ENCODE measurements around the gene ANG.
"Not testable (repeated sequence)": the region's sequence is repeated elsewhere in the genome, so short reads cannot be mapped to it uniquely, and the experiment has no call there.

The ANG gene
- long read RNA-seq, donor 1, partial matches to known transcripts: 0 of 4 reads
- long read RNA-seq, donor 1, other reads (novel, unspliced or antisense): 0 of 4 reads
- long read RNA-seq, donor 2, partial matches to known transcripts: 0 of 2 reads
- long read RNA-seq, donor 2, other reads (novel, unspliced or antisense): 0 of 2 reads
- long read RNA-seq, donor 3: 0 reads
- long read RNA-seq, donor 4, partial matches to known transcripts: 0 of 1 reads
- long read RNA-seq, donor 4, other reads (novel, unspliced or antisense): 0 of 1 reads
- long read RNA-seq, donor 5, partial matches to known transcripts: 0 of 2 reads
- long read RNA-seq, donor 5, other reads (novel, unspliced or antisense): 0 of 2 reads
- long read RNA-seq, donor 6, partial matches to known transcripts: 0 of 2 reads
- long read RNA-seq, donor 6, other reads (novel, unspliced or antisense): 0 of 2 reads
- long read RNA-seq, donor 7: 0 reads
- long read RNA-seq, donor 8, partial matches to known transcripts: 0 of 4 reads
- long read RNA-seq, donor 8, other reads (novel, unspliced or antisense): 0 of 4 reads

DNA sequence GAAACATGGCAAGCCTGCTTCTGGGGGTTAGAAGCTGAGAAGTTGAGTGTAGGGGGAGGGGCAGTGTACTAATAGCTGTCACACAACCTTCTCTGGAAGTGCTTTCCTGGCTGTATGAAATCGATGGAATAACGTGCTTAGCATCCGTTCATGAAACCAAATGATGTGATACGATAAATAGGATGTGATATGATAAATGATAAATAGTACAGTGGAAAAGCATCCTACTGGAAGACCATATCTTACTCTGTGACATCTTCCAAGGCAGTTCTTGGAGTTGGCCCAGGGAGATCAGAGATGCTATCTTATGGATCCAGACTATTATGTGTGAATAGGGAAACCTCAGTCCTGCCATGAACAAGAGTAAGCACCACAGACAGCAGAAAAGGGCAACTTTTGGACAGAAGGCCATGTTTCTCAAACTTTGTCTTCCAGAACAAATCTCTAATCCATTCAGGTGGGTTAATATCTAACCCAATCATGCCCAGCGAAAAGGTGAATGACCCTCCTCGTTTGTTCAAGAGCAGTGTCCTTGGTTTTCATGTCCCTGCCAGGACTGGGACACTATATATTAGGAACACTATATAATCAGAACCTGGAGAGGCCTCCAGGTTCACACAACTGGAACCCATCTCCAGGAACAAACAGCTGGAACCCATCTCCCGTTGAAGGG lies at the start of gene ANG:
Gene ANG, plus strand, starts transcription at position 598 of the 673 bp plus-strand sequence. CDS start 4,801 bp downstream, outside the sequence.
- no peak for DNase-seq

- no peak for DNase-seq
Observed at GRCh38 chr14:20641591-20641990, 47.0 kb upstream of the ANG start, which contains the start of gene OR6S1. TSS of gene OR6S1 (minus strand) at chr14:20641691. CDS start at chr14:20641691, 0 bp downstream.

GRCh38 chr14:20642182-20642581 lies 46.4 kb upstream of the ANG start:
- no peak for DNase-seq

GRCh38 chr14:20642755-20643154 lies 45.8 kb upstream of the ANG start:
- DNase-seq: not testable (repeated sequence)

- no peak for DNase-seq
Observed at GRCh38 chr14:20644520-20644919, 44.0 kb upstream of the ANG start.

- DNase-seq: no peak
Observed at GRCh38 chr14:20645481-20645880, 43.1 kb upstream of the ANG start.

DNA sequence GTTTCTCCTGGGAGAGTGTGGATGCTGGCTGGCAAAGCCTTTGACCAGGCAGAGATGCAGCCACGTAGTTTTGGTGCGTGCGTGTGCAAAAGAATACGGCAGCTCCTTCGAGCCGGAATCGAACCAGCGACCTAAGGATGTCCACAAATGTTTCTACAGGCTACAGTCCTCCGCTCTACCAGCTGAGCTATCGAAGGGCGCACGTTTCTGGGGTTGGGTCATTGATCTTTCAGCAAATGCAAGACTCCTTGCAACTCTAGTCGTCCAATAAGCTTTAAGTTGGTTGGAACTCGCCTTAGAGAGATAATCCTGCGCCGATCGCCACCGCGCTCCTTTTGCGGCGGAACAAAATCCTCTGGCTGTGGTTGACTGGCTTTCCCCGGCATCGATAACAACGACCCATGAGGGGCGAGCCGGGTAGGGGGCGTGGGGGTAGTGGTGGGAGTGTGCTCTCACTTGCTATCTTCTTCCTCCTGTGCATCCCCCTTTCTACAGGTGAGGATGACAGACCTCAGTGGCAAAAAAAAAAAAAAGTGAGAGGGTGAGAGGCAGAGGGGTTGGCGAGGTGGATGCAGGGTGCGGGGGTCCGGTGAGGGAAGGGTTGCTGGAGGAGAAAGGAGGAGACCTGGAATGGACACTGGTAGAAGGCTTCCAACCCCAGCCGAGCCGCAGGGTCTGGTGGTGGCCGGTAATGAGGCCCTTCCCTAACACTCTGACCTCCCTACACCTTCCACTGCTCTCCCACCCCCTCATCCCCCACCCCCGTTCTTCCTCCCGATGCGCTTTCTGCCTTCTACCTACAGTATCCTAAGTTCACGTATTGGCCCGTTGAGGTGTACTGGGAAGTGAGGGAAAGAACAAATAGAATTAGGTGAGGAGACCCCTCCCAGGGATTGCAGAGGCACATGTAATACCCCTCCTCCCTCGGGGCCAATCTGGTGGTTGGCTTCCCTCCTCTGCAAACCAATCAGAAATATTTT lies 35.3 kb upstream of the ANG start:
- no peak for DNase-seq

DNA sequence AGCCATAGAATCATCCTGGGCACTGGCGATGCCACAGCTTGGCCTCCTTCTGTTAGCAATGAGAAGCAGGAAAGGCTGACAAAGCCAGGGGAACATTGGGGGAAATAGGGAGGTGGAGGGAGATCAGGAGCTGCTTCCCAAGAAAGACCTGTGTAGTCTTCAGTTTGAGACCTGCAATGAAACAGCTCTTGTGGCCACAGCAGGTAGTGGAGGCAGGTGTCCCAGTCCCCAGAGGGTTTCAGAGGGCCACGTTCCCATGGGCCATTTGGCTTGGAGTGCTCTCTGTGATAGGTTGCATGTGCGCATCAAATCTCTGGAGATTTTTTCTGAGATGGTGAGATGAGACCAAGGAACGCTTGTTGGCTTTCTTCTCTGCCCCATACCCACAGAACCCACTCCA lies 32.7 kb upstream of the ANG start:
- DNase-seq: no peak

GRCh38 chr14:20656274-20656673 lies 32.3 kb upstream of the ANG start:
- DNase-seq: no peak

DNA sequence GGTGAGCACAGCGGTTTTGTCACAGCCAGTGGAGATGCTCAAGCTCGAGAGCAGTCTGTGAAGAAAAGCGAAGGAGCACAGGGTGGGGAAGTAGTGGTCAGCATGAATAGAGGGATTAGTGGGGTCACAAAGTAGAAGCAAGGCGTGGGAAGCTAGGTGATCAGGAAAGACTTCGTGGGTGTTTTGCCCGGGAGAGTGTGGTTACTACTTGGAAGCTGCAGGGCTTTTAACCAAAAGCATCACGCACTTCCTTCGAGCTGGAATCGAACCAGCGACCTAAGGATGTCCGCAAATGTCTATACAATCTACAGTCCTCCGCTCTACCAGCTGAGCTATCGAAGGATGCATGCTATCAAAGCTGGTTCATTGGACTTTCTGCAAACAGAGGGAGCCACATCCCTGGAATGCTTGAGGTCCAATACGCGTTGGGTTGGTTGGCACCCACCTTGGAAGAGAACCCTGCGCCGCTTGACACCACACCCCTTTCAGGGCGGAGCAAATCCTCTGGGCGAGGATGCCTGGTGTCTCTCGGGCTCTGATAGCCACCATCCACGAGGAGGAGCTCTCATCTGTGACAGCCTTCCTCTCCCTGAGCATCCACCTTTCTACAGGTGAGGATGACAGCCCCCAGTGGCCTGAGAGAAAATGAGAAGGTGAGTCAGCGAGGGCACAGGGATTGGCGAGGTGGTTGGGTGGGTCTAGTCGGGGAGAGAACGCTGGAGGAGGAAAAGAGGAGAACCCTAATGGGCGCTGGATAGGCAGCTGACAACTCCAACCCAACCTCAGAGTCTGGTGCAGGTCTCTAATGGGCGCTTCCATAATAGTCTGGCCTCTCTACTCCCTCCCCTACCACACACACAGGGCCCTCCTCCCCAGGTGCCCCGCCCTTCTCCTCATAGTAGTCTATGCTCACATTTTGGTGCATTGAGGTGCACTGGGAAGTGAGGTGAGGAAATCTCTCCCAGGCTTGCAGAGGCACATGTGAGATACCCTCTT lies 31.1 kb upstream of the ANG start:
- DNase-seq: no peak

- no peak for DNase-seq
Observed at GRCh38 chr14:20658246-20658645, 30.3 kb upstream of the ANG start.

- DNase-seq: no peak
Observed at GRCh38 chr14:20659336-20659735, 29.2 kb upstream of the ANG start.

DNA sequence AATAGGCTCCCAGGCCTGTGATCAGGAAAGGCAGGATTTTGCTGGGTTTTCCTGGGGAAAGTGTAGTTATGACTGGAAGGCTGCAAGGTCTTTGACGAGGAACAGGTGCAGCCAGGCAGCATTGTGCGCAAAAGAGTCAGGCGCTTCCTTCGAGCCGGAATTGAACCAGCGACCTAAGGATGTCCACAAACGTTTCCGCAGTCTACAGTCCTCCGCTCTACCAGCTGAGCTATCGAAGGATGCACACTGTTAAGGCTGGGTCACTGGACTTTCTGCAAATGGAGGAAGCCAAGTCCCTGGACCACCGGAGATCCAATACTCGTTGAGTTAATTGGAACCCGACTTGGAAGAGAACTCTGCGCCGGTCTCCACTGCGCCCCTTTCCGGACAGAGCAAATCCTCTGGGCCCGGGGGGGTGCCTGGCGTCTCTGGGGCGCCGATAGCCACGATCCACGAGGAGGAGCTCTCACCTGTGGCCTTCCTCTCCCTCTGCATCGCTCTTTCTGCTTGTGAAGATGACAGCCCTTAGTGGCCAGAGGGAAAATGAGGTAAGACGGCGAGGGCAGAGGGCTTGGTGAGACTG lies 28.7 kb upstream of the ANG start:
- DNase-seq: no peak

GRCh38 chr14:20661197-20661596 lies 27.4 kb upstream of the ANG start:
- no peak for DNase-seq

DNA sequence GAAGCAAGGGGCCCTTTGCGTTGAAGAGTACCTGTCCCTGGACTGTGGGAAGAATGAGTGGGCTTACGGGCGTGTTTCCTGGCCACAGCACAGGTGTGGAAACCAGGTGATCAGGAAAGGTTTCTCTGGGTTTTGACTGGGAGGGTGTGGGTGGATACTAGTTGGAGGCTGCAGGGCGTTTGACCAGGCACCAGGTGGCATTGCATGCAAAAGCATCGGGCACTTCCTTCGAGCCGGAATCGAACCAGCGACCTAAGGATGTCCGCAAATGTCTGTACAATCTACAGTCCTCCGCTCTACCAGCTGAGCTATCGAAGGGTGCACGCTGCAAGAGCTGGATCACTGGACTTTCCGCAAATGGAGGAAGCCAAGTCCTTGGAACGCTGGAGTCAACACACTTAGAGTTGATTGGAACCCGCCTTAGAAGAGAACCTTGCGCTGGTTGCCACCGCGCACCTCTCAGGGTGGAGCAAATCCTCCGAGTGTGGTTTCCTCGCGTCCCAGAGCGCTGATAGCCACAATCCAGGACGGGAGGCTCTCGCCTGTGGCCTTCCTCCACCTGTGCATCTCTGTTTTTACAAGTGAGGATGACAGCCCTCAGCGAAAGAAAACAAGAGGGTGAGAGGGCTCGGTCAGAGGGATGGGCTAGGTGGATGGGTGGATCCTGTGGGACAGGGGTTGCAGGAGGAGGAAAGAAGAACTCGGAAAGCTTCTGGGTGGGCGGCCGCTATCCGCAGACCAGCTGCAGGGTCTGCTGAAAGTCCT lies 25.4 kb upstream of the ANG start:
- DNase-seq: peak; percentile 31

DNA sequence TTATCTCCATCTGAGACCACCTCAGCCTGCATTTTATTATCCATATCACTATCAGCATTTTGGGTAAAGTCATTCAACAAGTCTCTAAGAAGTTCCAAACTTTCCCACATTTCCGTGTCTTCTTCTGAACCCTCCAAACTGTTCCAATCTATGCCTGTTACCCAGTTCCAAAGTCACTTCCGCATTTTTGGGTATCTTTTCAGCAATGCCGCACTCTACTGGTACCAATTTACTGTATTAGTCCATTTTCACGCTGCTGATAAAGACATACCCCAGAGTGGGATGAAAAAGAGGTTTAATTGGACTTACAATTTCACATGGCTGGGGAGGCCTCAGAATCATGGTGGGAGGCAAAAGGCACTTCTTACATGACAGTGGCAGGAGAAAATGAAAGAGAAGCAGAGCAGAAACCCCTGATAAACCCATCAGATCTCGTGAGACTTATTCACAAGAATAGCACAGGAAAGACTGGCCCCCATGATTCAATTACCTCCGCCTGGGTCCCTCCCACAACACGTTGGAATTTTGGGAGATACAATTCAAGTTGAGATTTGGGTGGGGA lies 22.1 kb upstream of the ANG start:
- DNase-seq: not testable (repeated sequence)

DNA sequence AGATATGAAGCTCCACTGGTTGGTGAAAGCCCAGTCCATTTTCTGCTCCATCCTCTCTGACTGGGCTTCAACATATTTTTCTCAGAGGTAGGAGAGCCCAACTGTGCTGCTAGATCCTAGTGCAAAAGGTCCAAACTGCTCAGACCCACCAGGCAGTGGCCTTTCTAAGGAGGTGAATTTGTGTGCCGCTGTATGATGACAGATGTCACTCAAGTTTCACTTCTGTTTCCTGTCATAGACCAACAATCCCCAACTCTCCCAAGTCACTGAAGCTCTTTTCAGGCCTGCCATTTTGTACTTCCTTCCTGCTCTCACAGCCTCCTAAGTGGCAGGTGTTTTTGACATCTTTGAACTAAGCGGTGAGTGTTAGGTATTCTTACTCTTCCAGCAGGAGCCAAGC lies 20.6 kb upstream of the ANG start:
- no peak for DNase-seq

DNA sequence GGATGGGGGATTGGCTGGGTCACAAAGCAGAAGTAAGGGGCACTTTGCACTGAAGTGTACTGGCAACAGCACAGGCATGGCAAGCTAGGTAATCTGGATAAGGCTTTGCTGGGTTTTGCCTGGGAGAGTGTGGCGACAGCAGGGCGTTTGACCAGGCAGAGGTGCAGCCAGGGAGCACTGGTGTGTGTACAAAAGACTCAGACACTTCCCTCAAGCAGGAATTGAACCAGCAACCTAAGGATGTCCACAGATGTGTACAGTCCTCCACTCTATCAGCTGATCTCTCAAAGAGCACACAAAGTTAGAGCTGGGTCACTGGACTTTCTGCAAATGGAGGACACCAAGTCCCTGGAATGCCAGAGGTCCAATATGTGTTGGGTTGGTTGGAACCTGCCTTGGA lies 19.6 kb upstream of the ANG start:
- no peak for DNase-seq

GRCh38 chr14:20671597-20672283 lies 16.8 kb upstream of the ANG start:
- no peak for DNase-seq

All from right kidney (tissue), 9 donors.